ENCODE measurements around the gene LDHD.

Gene LDHD

GRCh38 chr16:75093598-75094540 lies 22.7 kb downstream of the LDHD start:
- TF ChIP-seq CTCF (IDR thresholded peaks at IDR 0.05): no peak

DNA sequence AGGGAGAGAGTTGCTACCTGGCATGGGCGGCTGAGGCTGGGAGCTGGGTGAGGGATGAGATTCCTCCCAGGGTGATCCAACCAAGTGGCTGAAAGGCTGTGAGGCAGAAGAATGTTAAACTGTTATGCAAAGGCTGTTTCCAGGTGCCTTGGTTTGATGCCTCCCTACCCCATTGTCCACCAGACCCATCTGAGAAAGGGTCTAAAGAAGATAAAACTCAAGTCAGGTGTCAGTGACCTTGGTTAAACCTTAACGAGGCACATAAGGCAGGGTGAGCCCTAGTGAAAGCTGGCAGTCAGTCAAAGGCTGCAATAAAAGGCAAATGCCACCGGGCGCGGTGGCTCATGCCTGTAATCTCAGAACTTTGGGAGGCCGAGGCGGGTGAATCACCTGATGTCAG lies 23.8 kb downstream of the LDHD start:
- TF ChIP-seq CTCF (IDR thresholded peaks at IDR 0.05): no peak

GRCh38 chr16:75089486-75090202 lies 26.9 kb downstream of the LDHD start:
- no peak for TF ChIP-seq CTCF (IDR thresholded peaks at IDR 0.05)

DNA sequence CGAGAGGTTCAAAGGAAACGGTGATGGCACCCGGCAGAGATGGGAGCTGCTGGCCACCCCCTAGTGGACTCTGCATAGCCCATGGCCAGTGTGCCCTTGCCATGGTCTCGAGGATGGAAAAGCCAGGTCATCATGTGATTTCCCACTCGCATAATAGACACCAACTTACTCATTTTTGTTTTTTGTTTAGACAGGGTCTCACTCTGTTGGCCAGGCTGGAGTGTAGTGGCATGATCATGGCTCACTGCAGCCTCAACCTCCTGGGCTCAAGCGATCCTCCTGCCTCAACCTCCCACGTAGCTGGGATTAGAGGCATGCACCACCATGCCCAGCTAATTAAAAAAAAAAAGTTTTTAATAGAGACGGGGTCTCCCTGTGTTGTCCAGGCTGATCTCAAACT lies 27.6 kb downstream of the LDHD start:
- no peak for TF ChIP-seq CTCF (IDR thresholded peaks at IDR 0.05)

GRCh38 chr16:75088216-75088615 lies 28.4 kb downstream of the LDHD start:
- TF ChIP-seq CTCF (IDR thresholded peaks at IDR 0.05): no peak

DNA sequence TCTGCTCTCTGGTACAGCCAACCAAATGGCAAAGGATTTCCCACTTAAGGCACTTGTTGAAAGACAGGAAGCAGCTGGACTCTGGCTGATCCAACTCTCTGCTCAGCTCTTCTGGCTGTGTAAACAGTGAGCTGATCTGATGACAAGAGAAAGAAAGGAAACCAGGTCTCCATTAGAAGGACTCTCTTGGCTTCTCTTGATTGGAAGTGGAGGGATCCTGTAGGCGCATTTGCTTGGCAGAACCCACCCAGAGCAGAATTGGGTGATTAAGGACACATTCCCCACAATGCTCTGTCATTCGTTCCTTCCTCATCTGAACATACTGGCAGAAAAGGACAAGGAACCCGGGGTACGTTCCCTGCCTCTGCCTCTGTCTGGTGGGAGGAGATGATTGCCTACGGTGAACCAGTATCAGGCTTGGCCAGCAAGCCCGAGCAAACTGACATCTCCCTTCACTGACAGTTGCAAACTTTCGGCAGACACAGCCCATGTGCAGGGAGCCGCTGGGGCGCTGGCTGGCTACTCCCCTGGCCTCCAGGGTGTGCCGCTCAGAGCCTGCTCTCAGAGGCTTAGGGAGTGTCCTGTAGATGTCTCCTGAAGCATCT lies 29.1 kb downstream of the LDHD start:
- no peak for TF ChIP-seq CTCF (IDR thresholded peaks at IDR 0.05)

DNA sequence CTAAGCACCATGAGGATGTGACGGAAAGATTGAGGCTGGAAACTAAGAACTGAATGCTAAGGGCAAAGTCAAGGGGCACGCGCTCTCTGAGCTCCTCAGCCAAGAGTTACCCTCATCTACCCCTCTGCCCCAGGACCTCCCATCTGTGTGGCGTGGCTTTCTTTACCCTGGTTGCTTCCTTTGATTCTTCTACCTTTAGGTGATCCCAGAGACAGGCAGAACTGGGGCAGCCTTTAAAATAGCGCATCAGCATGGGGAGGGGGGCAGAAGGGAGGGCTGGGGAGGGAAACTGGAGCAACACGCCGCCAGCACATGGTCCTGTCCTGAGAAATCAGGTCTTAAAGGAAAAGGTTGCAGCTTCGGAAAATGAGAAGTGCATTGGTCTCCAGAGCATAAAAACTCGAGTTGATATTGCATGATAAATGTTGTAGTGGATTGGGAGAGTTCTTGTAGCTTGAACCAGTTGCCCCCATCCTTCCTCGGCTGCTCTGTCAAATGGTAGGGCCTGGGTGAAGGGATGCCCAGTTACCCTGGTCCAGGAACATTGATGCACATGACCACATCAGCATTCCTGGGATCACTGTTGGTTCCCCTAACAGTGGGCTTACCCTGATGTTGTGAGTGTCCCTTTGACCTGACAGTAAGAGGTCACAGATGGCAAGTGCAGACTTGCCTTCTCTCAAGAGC lies 29.7 kb downstream of the LDHD start:
- no peak for TF ChIP-seq CTCF (IDR thresholded peaks at IDR 0.05)
